PC-3 (cell line): ENCODE results near the gene KCNH1.

Experiments used
- CTCF ChIP-seq: fragments of 300-600 bp; sonication (generic); conservative IDR thresholded peaks from 2 replicates; pipeline ENCODE4 v1.5.1; 2017; ENCODE audit warnings: antibody characterized with exemption, low read depth, mild to moderate bottlenecking, low read length
- EZH2 ChIP-seq: fragments of 300-600 bp; sonication (generic); IDR thresholded peaks from one replicate; pipeline ENCODE4 v1.6.1; 2017; ENCODE audit warnings: antibody characterized with exemption, mild to moderate bottlenecking, low read length; ENCODE audit not compliant: unreplicated experiment
- EZH2phosphoT487 ChIP-seq: fragments of 300-600 bp; sonication (generic); IDR thresholded peaks from 2 replicates; pipeline ENCODE4 v1.6.1; 2018; ENCODE audit warnings: mild to moderate bottlenecking, antibody characterized with exemption, low read length, borderline replicate concordance

GRCh38 chr1:210900079-210900478, 233.9 kb downstream of the KCNH1 start:
- no peak for TF ChIP-seq CTCF
- no peak for TF ChIP-seq EZH2
- no peak for TF ChIP-seq EZH2phosphoT487
